Measurements from ENCODE around the gene AAR2.

- TF ChIP-seq CTCF (IDR thresholded peaks at IDR 0.05; ENCODE audit: low read depth, low read length) (no peak), EZH2phosphoT487 (IDR thresholded peaks at IDR 0.05; ENCODE audit: low read depth) (no peak)
Observed at GRCh38 chr20:36266189-36266588, 29.9 kb downstream of the AAR2 start.
